NCI-H2029 (cell line): ENCODE data around the gene TM4SF18.
"Not testable (repeated sequence)": the region's sequence is repeated elsewhere in the genome, so short reads cannot be mapped to it uniquely, and the experiment has no call there.

Source experiments
- DNase-seq: peaks from one replicate; lab custom pipeline; 2025; lab: John Stamatoyannopoulos, UW

TM4SF18 gene

GRCh38 chr3:149333176-149333859 is at the start of gene TM4SF18:
Gene TM4SF18, minus strand, starts transcription at chr3:149333636. Its CDS starts 254 bp downstream, at chr3:149333382.
- DNase-seq = no peak

- no peak for DNase-seq
Observed at GRCh38 chr3:149382518-149382917, 49.1 kb upstream of the TM4SF18 start.

GRCh38 chr3:149382101-149382467 is 48.6 kb upstream of the TM4SF18 start:
- no peak for DNase-seq

- DNase-seq = no peak
Observed at GRCh38 chr3:149381173-149382100, 48.0 kb upstream of the TM4SF18 start.

- DNase-seq = not testable (repeated sequence)
Observed at GRCh38 chr3:149380220-149380619, 46.8 kb upstream of the TM4SF18 start.

GRCh38 chr3:149378478-149379309 is 45.3 kb upstream of the TM4SF18 start:
- no peak for DNase-seq

GRCh38 chr3:149377408-149378364 is 44.2 kb upstream of the TM4SF18 start, which contains the start of gene TM4SF1:
Gene TM4SF1, minus strand, starts transcription at chr3:149377649. Its CDS starts 102 bp downstream, at chr3:149377547.
- DNase-seq = peak; percentile 85

GRCh38 chr3:149376718-149377407 is 43.4 kb upstream of the TM4SF18 start:
- no peak for DNase-seq

- DNase-seq = no peak
Observed at GRCh38 chr3:149375501-149376196, 42.2 kb upstream of the TM4SF18 start.

GRCh38 chr3:149374793-149375500 is 41.5 kb upstream of the TM4SF18 start:
- DNase-seq = no peak

- no peak for DNase-seq
Observed at GRCh38 chr3:149374391-149374790, 41.0 kb upstream of the TM4SF18 start.

- DNase-seq = no peak
Observed at GRCh38 chr3:149373235-149374125, 40.0 kb upstream of the TM4SF18 start.

- DNase-seq = no peak
Observed at GRCh38 chr3:149371723-149372114, 38.3 kb upstream of the TM4SF18 start.

GRCh38 chr3:149371001-149371722 is 37.7 kb upstream of the TM4SF18 start:
- DNase-seq = no peak

GRCh38 chr3:149369991-149370866 is 36.8 kb upstream of the TM4SF18 start:
- DNase-seq = no peak
